ENCODE measurements around the gene MAP6.

MAP6 gene

GRCh38 chr11:75582506-75582894 is 86.3 kb downstream of the MAP6 start:
- Histone ChIP-seq H3K36me3 (ENCODE audit: control insufficient read depth, insufficient read depth, low read length) (no peaks in the 10 kb centered on the region), H3K4me3 (ENCODE audit: low read depth, low read length) (peak overlapping the region; percentile 71), H3K4me1 (ENCODE audit: control insufficient read depth, insufficient read depth, low read length) (peaks cover 11% of the 10 kb centered on the region; the same call in 1 of the 2 replicates), H3K9ac (ENCODE audit: low read length) (peak overlapping the region; percentile 80), H3K9me3 (ENCODE audit: control insufficient read depth, insufficient read depth, low read depth, low read length) (no peaks in the 10 kb centered on the region), H3K27ac (ENCODE audit: low read depth, low read length) (no peak overlapping the region), H3K27me3 (ENCODE audit: control insufficient read depth, insufficient read depth, low read length) (no peaks in the 10 kb centered on the region)

- H3K9me3 ChIP-seq (ENCODE audit: control insufficient read depth, insufficient read depth, low read depth, low read length) = no peaks in the 10 kb centered on the region
- no peaks in the 10 kb centered on the region for H3K36me3 ChIP-seq (ENCODE audit: control insufficient read depth, insufficient read depth, low read length)
- H3K27me3 ChIP-seq (ENCODE audit: control insufficient read depth, insufficient read depth, low read length) = no peaks in the 10 kb centered on the region
- no peak overlapping the region for H3K9ac ChIP-seq (ENCODE audit: low read length)
- H3K4me3 ChIP-seq (ENCODE audit: low read depth, low read length) = no peak overlapping the region
- H3K4me1 ChIP-seq (ENCODE audit: control insufficient read depth, insufficient read depth, low read length) = peaks cover 11% of the 10 kb centered on the region; the same call in 1 of the 2 replicates
- H3K27ac ChIP-seq (ENCODE audit: low read depth, low read length) = no peak overlapping the region
Measured at GRCh38 chr11:75579841-75580240, 89.0 kb downstream of the MAP6 start.

- H3K27me3 ChIP-seq (ENCODE audit: control insufficient read depth, insufficient read depth, low read length) = no peaks in the 10 kb centered on the region
- peaks cover under 1% of the 10 kb centered on the region; the same call in 1 of the 2 replicates for H3K36me3 ChIP-seq (ENCODE audit: control insufficient read depth, insufficient read depth, low read length)
- H3K27ac ChIP-seq (ENCODE audit: low read depth, low read length) = no peak overlapping the region
- H3K4me3 ChIP-seq (ENCODE audit: low read depth, low read length) = no peak overlapping the region
- no peaks in the 10 kb centered on the region for H3K9me3 ChIP-seq (ENCODE audit: control insufficient read depth, insufficient read depth, low read depth, low read length)
- H3K9ac ChIP-seq (ENCODE audit: low read length) = no peak overlapping the region
- 0 out of 2 replicates have a peak, but pooled peaks cover 6% of the 10 kb centered on the region for H3K4me1 ChIP-seq (ENCODE audit: control insufficient read depth, insufficient read depth, low read length)
Measured at GRCh38 chr11:75578977-75579376, 89.9 kb downstream of the MAP6 start.

GRCh38 chr11:75577207-75577606 is 91.6 kb downstream of the MAP6 start:
- no peak overlapping the region for H3K4me3 ChIP-seq (ENCODE audit: low read depth, low read length)
- no peaks in the 10 kb centered on the region for H3K27me3 ChIP-seq (ENCODE audit: control insufficient read depth, insufficient read depth, low read length)
- H3K9ac ChIP-seq (ENCODE audit: low read length) = no peak overlapping the region
- H3K27ac ChIP-seq (ENCODE audit: low read depth, low read length) = no peak overlapping the region
- H3K36me3 ChIP-seq (ENCODE audit: control insufficient read depth, insufficient read depth, low read length) = peaks cover 18% of the 10 kb centered on the region
- H3K9me3 ChIP-seq (ENCODE audit: control insufficient read depth, insufficient read depth, low read depth, low read length) = no peaks in the 10 kb centered on the region
- no peaks in the 10 kb centered on the region for H3K4me1 ChIP-seq (ENCODE audit: control insufficient read depth, insufficient read depth, low read length)

- Histone ChIP-seq H3K27ac (ENCODE audit: low read depth, low read length) (no peak overlapping the region), H3K9ac (ENCODE audit: low read length) (no peak overlapping the region), H3K36me3 (ENCODE audit: control insufficient read depth, insufficient read depth, low read length) (peaks cover 25% of the 10 kb centered on the region), H3K4me1 (ENCODE audit: control insufficient read depth, insufficient read depth, low read length) (no peaks in the 10 kb centered on the region), H3K4me3 (ENCODE audit: low read depth, low read length) (no peak overlapping the region), H3K27me3 (ENCODE audit: control insufficient read depth, insufficient read depth, low read length) (no peaks in the 10 kb centered on the region), H3K9me3 (ENCODE audit: control insufficient read depth, insufficient read depth, low read depth, low read length) (no peaks in the 10 kb centered on the region)
Measured at GRCh38 chr11:75576499-75576918, 92.3 kb downstream of the MAP6 start.

GRCh38 chr11:75576017-75576416 is 92.8 kb downstream of the MAP6 start:
- Histone ChIP-seq H3K27me3 (ENCODE audit: control insufficient read depth, insufficient read depth, low read length) (no peaks in the 10 kb centered on the region), H3K27ac (ENCODE audit: low read depth, low read length) (no peak overlapping the region), H3K9me3 (ENCODE audit: control insufficient read depth, insufficient read depth, low read depth, low read length) (no peaks in the 10 kb centered on the region), H3K36me3 (ENCODE audit: control insufficient read depth, insufficient read depth, low read length) (peaks cover 30% of the 10 kb centered on the region), H3K4me3 (ENCODE audit: low read depth, low read length) (no peak overlapping the region), H3K9ac (ENCODE audit: low read length) (no peak overlapping the region), H3K4me1 (ENCODE audit: control insufficient read depth, insufficient read depth, low read length) (no peaks in the 10 kb centered on the region)

- no peak overlapping the region for H3K4me3 ChIP-seq (ENCODE audit: low read depth, low read length)
- no peaks in the 10 kb centered on the region for H3K9me3 ChIP-seq (ENCODE audit: control insufficient read depth, insufficient read depth, low read depth, low read length)
- no peak overlapping the region for H3K27ac ChIP-seq (ENCODE audit: low read depth, low read length)
- H3K36me3 ChIP-seq (ENCODE audit: control insufficient read depth, insufficient read depth, low read length) = peaks cover 41% of the 10 kb centered on the region
- H3K9ac ChIP-seq (ENCODE audit: low read length) = no peak overlapping the region
- no peaks in the 10 kb centered on the region for H3K27me3 ChIP-seq (ENCODE audit: control insufficient read depth, insufficient read depth, low read length)
- no peaks in the 10 kb centered on the region for H3K4me1 ChIP-seq (ENCODE audit: control insufficient read depth, insufficient read depth, low read length)
Measured at GRCh38 chr11:75574698-75575602, 93.9 kb downstream of the MAP6 start.

- no peaks in the 10 kb centered on the region for H3K27me3 ChIP-seq (ENCODE audit: control insufficient read depth, insufficient read depth, low read length)
- H3K36me3 ChIP-seq (ENCODE audit: control insufficient read depth, insufficient read depth, low read length) = peaks cover 62% of the 10 kb centered on the region
- H3K4me3 ChIP-seq (ENCODE audit: low read depth, low read length) = no peak overlapping the region
- no peaks in the 10 kb centered on the region for H3K9me3 ChIP-seq (ENCODE audit: control insufficient read depth, insufficient read depth, low read depth, low read length)
- H3K9ac ChIP-seq (ENCODE audit: low read length) = no peak overlapping the region
- H3K27ac ChIP-seq (ENCODE audit: low read depth, low read length) = no peak overlapping the region
- H3K4me1 ChIP-seq (ENCODE audit: control insufficient read depth, insufficient read depth, low read length) = no peaks in the 10 kb centered on the region
Measured at GRCh38 chr11:75572744-75573143, 96.1 kb downstream of the MAP6 start.

- Histone ChIP-seq H3K9ac (ENCODE audit: low read length) (no peak overlapping the region), H3K36me3 (ENCODE audit: control insufficient read depth, insufficient read depth, low read length) (peaks cover 73% of the 10 kb centered on the region)
Measured at GRCh38 chr11:75571625-75572024, 97.2 kb downstream of the MAP6 start.

GRCh38 chr11:75570559-75571139 is 98.2 kb downstream of the MAP6 start:
- H3K9ac ChIP-seq (ENCODE audit: low read length) = no peak overlapping the region
- H3K27me3 ChIP-seq (ENCODE audit: control insufficient read depth, insufficient read depth, low read length) = no peaks in the 10 kb centered on the region
- H3K9me3 ChIP-seq (ENCODE audit: control insufficient read depth, insufficient read depth, low read depth, low read length) = no peaks in the 10 kb centered on the region
- H3K4me1 ChIP-seq (ENCODE audit: control insufficient read depth, insufficient read depth, low read length) = peaks cover 8% of the 10 kb centered on the region
- H3K27ac ChIP-seq (ENCODE audit: low read depth, low read length) = no peak overlapping the region
- H3K36me3 ChIP-seq (ENCODE audit: control insufficient read depth, insufficient read depth, low read length) = peaks cover 83% of the 10 kb centered on the region
- no peak overlapping the region for H3K4me3 ChIP-seq (ENCODE audit: low read depth, low read length)

More at GRCh38 chr11:75571625-75572024, 97.2 kb downstream of the MAP6 start:
- Histone ChIP-seq H3K27ac (ENCODE audit: low read depth, low read length) (no peak overlapping the region), H3K27me3 (ENCODE audit: control insufficient read depth, insufficient read depth, low read length) (no peaks in the 10 kb centered on the region), H3K4me1 (ENCODE audit: control insufficient read depth, insufficient read depth, low read length) (no peaks in the 10 kb centered on the region; the same call in 1 of the 2 replicates), H3K9me3 (ENCODE audit: control insufficient read depth, insufficient read depth, low read depth, low read length) (no peaks in the 10 kb centered on the region), H3K4me3 (ENCODE audit: low read depth, low read length) (no peak overlapping the region)

GRCh38 chr11:75568616-75569219 is 100.1 kb downstream of the MAP6 start:
- Histone ChIP-seq H3K27ac (ENCODE audit: low read depth, low read length) (no peak overlapping the region), H3K4me1 (ENCODE audit: control insufficient read depth, insufficient read depth, low read length) (peaks cover 26% of the 10 kb centered on the region), H3K9ac (ENCODE audit: low read length) (no peak overlapping the region), H3K36me3 (ENCODE audit: control insufficient read depth, insufficient read depth, low read length) (peaks cover 89% of the 10 kb centered on the region), H3K4me3 (ENCODE audit: low read depth, low read length) (no peak overlapping the region), H3K9me3 (ENCODE audit: control insufficient read depth, insufficient read depth, low read depth, low read length) (no peaks in the 10 kb centered on the region), H3K27me3 (ENCODE audit: control insufficient read depth, insufficient read depth, low read length) (no peaks in the 10 kb centered on the region)

All from HUES6 (cell line).